Stomach smooth muscle (tissue), 2 donors: ENCODE measurements around the gene ANO9.
A peak's percentile ranks its signal among the peaks of the same experiment; 100 is the strongest.
"Not testable (repeated sequence)": the region's sequence is repeated elsewhere in the genome, so short reads cannot be mapped to it uniquely, and the experiment has no call there.

ENCODE experiments used
- H3K27ac ChIP-seq: one replicate; pipeline ENCODE4 v1.7.0; 2013; ENCODE audit warnings: mild to moderate bottlenecking, low read length, inconsistent platforms
- H3K27me3 ChIP-seq, 2 donors: one replicate each; pipeline ENCODE4 v1.7.0; 2013; ENCODE audit warnings: low read length in 2 of 2; ENCODE audit not compliant: insufficient read depth in 2 of 2, control insufficient read depth in 1 of 2
- H3K36me3 ChIP-seq, 2 donors: one replicate each; pipeline ENCODE4 v1.7.0; 2013; ENCODE audit warnings: low read length in 2 of 2; ENCODE audit not compliant: control insufficient read depth in 2 of 2, insufficient read depth in 2 of 2
- H3K4me1 ChIP-seq: one replicate; pipeline ENCODE4 v1.7.0; 2013; ENCODE audit warnings: low read length; ENCODE audit not compliant: control insufficient read depth, insufficient read depth
- H3K4me3 ChIP-seq, 2 donors: one replicate each; pipeline ENCODE4 v1.7.0; 2013; ENCODE audit warnings: low read length in 2 of 2
- H3K9ac ChIP-seq, 2 donors: one replicate each; pipeline ENCODE4 v1.7.0; 2013; ENCODE audit warnings: low read length in 2 of 2, mild to moderate bottlenecking in 1 of 2
- H3K9me3 ChIP-seq, 2 donors: one replicate each; pipeline ENCODE4 v1.7.0; 2013; ENCODE audit warnings: low read length in 2 of 2; ENCODE audit not compliant: control insufficient read depth in 2 of 2
- donor health status: healthy.
- donor health status: Pancreatic carcinoma.

ANO9 gene

DNA sequence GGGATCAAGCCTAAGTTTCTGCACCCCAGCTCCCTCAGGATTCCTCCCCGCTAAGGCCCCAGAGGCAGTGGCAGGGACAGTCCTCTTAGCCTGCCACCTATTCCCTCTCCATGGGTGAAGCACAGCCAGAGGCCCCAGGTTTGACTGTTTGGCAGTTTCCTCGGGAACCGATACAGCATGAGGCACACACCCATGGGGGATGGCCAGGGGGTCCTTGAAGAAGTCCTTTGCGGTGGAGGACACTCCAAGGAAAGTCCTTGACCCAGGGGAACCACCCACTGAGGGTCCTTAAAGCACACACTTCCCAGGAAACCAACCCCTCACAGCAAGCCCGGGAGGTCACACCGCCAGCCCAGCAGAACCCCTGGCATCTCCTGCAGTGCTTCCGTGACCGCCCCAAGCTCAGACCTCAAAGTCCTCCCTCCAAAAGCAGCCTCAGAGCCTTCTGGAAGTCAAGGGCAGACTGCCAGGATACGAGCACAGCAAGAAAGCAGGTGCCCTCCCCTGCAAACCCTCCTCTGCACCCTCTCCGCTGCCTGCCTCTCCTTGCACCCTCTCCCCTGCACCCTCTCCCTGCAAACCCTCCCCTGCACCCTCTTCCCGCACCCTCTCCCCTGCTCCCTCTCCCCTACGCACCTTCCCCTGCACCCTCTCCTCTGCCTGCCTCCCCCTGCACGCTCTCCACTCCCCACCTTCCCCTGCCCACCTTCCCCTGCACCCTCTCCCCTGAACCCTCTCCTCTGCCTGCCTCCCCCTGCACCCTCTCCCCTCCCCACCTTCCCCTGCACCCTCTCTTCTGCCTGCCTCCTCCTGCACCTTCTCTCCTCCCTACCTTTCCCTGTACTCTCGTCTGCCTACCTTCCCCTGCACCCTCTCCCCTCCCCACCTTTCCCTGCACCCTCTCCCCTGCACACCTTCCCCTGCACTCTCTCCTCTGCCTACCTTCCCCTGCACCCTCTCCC lies 28.4 kb downstream of the ANO9 start:
- Histone ChIP-seq H3K4me3 (no peak overlapping the region), H3K27ac (no peak overlapping the region), H3K4me1 (peaks cover 14% of the 10 kb centered on the region), H3K9ac (no peak overlapping the region), H3K27me3 (peaks cover 13 to 36% of the 10 kb centered on the region in 2 donors), H3K36me3 (no peaks in the 10 kb centered on the region), H3K9me3 (no peaks in the 10 kb centered on the region)

DNA sequence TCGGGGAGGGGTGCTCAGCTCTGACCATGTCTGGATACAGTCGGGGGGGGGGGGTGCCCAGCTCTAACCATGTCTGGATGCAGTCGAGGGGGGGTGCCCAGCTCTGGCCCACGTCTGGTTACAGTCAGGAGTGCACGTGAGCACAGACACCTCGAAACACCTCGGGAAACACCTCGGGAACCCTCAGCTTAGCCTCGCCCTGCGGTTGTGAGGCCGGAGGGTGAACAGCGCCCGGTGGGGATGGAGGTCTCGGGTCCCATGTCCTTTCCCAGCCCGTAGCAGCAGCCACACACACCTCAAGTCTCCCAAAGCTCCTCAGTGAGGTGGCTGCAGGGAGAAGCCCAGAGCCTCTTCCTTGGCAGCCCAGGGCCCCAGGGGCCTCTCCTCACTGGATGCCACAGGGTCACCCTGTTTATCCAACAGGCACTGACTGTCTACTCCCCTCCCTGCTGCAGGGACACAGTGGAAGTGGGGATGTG lies 29.1 kb downstream of the ANO9 start:
- Histone ChIP-seq H3K27ac (no peak overlapping the region), H3K4me3 (no peak overlapping the region), H3K9ac (no peak overlapping the region), H3K4me1 (peaks cover 14% of the 10 kb centered on the region), H3K9me3 (no peaks in the 10 kb centered on the region), H3K27me3 (peaks cover 8 to 33% of the 10 kb centered on the region in 2 donors), H3K36me3 (no peaks in the 10 kb centered on the region)

DNA sequence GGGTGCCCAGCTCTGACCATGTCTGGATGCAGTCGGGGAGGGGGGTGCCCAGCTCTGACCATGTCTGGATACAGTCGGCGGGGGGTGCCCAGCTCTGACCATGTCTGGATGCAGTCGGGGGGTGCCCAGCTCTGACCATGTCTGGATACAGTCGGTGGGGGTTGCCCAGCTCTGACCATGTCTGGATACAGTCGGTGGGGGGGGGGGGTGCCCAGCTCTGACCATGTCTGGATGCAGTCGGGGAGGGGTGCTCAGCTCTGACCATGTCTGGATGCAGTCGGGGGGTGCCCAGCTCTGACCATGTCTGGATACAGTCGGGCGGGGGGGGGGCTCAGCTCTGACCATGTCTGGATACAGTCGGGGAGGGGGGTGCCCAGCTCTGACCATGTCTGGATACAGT lies 30.3 kb downstream of the ANO9 start:
- not testable (repeated sequence) for H3K9me3 ChIP-seq, H3K4me3 ChIP-seq, H3K27ac ChIP-seq, H3K9ac ChIP-seq, H3K36me3 ChIP-seq
- peaks cover 8 to 22% of the 10 kb centered on the region in 2 donors for H3K27me3 ChIP-seq
- H3K4me1 ChIP-seq: peaks cover 16% of the 10 kb centered on the region

DNA sequence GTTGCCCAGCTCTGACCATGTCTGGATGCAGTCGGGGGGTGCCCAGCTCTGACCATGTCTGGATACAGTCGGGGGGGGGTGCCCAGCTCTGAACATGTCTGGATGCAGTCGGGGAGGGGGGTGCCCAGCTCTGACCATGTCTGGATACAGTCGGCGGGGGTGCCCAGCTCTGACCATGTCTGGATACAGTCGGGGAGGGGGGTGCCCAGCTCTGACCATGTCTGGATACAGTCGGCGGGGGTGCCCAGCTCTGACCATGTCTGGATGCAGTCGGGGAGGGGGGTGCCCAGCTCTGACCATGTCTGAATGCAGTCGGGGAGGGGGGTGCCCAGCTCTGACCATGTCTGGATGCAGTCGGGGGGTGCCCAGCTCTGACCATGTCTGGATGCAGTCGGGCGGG lies 31.1 kb downstream of the ANO9 start:
- H3K9me3 ChIP-seq, H3K9ac ChIP-seq, H3K36me3 ChIP-seq, H3K27ac ChIP-seq, H3K4me3 ChIP-seq: not testable (repeated sequence)
- peaks cover 5 to 14% of the 10 kb centered on the region in 2 donors for H3K27me3 ChIP-seq
- peaks cover 17% of the 10 kb centered on the region for H3K4me1 ChIP-seq

DNA sequence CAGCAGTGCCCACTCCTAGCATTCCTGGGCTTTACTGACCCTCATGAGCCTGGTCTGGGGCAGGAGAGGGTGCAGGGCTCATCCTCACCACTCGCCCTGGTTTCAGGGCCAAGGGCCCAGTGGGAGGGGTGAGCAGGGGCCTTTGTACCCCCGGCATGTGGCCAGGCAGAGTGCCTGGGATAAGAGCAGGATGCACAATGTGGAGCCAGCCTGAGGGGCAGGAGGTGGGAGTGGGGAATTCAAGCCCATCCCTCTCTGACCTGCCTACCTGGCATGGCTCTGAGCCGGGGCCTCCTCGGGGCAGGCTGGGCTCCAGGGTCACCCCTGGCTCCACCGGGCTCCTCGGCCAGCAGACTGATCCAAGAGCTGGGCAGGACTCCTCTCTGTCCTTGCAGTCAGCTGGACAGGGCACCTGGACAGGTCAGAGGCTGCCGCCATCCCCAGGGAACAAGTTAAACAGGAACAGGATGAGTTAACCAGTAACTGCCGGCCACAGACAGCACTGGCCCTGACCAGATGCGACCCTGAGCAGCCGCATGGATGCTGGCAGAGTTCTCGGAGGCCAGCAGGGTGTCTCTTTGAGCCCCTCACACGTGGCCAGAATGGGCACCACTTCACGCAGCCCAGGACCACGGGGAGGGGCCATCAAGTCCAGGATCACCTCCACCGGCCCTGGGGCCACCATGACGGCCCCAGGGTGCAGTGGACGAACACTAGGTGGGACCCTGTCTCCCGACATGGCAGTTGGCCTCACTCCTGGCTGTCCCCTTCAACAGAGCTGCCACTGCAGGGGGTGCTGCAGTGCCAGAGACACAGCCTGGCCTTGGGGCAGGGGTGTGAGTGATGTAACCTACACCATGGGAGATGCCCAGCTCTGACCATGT lies 32.0 kb downstream of the ANO9 start:
- H3K4me1 ChIP-seq: peaks cover 17% of the 10 kb centered on the region
- H3K9ac ChIP-seq: no peak overlapping the region
- peaks cover 2 to 7% of the 10 kb centered on the region in 2 donors for H3K27me3 ChIP-seq
- H3K27ac ChIP-seq: no peak overlapping the region
- no peaks in the 10 kb centered on the region for H3K9me3 ChIP-seq
- no peak overlapping the region for H3K4me3 ChIP-seq
- H3K36me3 ChIP-seq: no peaks in the 10 kb centered on the region

DNA sequence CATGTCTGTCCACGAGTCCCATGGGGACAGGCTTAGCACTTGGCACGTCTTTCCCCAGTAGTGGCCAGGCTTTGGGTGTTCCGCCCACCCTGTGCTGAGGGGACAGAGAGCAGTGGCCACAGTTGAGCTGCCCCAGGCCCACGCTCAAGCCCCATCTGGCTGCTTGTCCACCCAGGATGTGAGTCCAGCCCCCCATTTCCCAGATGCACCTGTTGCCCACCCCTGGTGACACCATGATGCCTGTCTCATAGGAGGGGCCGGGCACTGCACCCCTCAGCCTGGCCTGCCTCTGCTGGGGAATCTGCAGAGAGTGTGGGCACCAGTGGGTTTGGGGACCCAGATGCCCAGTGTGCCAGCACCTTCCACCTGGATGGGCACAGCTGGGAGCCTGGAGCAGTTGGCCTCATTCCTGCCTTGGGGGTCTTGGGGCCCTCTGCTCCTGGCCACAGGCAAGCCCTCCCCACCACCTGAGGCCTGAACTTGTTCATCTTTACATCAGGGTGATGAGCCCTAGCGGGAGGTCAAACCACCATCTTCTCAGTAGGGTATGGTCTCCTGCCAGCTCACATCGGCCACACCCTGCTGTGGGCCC lies 32.7 kb downstream of the ANO9 start:
- H3K9ac ChIP-seq: no peak overlapping the region
- H3K27me3 ChIP-seq: peaks cover 0 to 4% of the 10 kb centered on the region in 2 donors
- H3K36me3 ChIP-seq: no peaks in the 10 kb centered on the region
- H3K9me3 ChIP-seq: no peaks in the 10 kb centered on the region
- H3K4me1 ChIP-seq: peaks cover 15% of the 10 kb centered on the region
- H3K27ac ChIP-seq: no peak overlapping the region
- no peak overlapping the region for H3K4me3 ChIP-seq

DNA sequence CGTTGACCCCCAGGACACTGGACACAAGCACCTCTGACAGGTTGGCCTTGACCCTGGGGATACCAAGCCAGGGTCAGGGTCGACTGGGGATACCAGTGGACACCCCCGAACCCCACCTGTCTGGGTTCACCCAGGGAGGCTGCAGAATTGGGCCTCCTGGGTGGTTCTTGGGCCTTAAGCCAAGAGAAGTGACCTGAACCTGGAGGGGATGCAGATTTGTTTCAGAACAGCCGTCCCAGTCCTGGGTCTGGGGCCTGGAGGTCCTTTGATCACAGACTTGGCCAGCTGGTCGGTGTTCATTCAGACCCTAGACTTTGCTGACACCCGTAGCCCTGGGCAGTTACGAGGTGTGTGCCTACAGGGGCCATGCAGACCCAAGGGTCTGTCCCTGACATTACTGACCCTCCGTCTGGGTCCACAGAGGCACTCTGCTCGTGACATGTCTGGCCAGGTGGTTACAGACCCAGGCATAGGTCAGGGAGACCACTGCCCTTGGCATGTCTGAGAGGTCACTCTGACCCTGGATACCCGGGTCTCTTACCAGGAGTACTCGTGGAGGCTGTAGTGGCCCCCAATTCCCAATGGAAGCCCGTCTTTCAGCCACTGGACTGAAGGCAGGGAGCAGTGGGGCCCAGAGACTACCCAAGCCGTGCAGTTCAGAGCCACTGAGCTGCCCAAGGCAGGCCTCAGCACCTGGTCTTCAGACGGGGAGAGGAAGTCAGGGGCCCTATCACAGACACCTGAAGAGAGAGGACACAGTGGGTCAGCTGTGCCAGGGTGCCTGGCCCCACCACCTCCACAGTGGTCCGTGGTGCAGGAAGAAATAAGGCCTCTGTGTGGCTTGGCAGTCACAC lies 33.4 kb downstream of the ANO9 start:
- no peaks in the 10 kb centered on the region for H3K36me3 ChIP-seq
- H3K9me3 ChIP-seq: no peaks in the 10 kb centered on the region
- peaks cover 0 to 4% of the 10 kb centered on the region in 2 donors for H3K27me3 ChIP-seq
- no peak overlapping the region for H3K9ac ChIP-seq
- H3K4me3 ChIP-seq: no peak overlapping the region
- H3K4me1 ChIP-seq: peaks cover 15% of the 10 kb centered on the region
- H3K27ac ChIP-seq: no peak overlapping the region

DNA sequence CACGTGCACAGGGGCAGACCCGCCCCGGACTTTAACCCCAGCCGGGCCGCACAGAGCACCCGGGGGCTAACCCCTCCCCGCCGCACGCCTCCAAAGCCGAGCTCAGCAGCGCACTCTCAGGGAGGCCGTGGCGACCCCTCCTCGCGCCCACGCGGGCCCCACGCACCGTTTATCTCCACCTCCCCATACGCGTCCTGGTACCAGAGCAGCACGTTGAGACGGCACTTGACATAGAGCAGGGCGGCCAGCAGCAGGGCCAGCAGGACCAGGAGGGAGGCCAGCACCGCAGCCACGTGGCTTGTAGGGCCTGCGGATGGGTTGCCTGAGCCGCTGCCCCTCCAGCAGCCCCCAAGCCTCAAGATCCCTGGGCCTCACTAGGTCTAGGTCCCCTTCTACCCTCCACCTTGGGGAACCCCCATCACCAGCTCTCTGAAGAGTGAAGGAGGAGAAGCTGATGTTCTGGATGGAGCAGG lies 34.1 kb downstream of the ANO9 start:
- Histone ChIP-seq H3K4me3 (peak overlapping the region in 1 of 2 donors; percentile 35), H3K4me1 (peaks cover 15% of the 10 kb centered on the region), H3K27me3 (peaks cover 0 to 4% of the 10 kb centered on the region in 2 donors), H3K36me3 (no peaks in the 10 kb centered on the region), H3K9ac (no peak overlapping the region), H3K9me3 (no peaks in the 10 kb centered on the region), H3K27ac (no peak overlapping the region)

DNA sequence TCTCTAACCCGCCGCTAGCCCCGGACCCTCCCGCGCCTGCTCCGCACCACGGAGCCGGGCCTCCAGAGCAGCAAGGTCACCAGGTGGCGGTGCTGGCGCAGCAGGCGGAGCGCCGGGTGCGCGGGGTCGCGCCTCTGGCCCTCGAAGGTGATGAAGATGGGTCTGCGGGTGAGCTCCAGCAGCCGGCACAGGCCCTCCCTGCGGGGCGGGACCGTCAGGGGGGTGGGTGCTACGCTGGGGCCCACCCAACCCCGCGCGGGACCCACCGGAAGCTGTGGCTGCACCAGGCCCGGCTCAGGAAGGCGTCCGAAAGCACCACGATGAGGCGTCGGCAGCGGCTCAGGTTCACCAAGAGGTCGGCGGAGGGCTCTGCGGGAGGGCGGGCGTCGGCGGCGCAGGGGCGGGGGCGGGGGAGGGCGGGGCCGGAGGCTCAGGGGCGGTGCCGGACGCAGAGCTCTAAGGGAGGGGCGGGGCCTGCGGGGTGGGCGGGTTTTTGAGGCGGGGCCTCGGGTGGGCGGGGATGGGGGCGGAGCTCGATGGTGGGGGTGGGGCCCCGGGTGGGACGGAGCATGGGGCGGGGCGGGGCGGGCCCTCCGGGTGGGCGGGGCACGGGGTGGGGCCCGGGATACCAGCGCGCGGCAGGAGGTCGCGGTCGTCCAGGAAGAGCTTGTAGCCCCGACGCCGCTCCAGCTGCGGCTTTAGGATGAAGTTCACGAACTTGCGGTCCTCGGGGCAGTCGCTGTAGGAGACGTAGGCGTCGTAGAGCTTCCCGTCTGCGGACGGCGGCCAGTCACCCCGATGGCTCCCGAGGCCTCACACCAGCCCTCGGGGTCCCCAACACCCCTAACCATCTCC lies 34.8 kb downstream of the ANO9 start:
- H3K36me3 ChIP-seq: no peaks in the 10 kb centered on the region
- peaks cover 15% of the 10 kb centered on the region for H3K4me1 ChIP-seq
- H3K27me3 ChIP-seq: peaks cover 0 to 4% of the 10 kb centered on the region in 2 donors
- H3K4me3 ChIP-seq: peak overlapping the region; percentile 62 to 78
- H3K9me3 ChIP-seq: no peaks in the 10 kb centered on the region
- no peak overlapping the region for H3K27ac ChIP-seq
- H3K9ac ChIP-seq: peak overlapping the region in 1 of 2 donors; percentile 55
